Uterus (tissue), 4 donors: ENCODE measurements around the gene ASB8. TPM values are rescaled to one million over a fixed set of nuclear protein-coding genes. Genes with fewer than 3 reads are reported as not detected.

Source experiments
- DNase-seq, 2 donors: peaks; one replicate each; pipeline ENCODE4 v3.0.0-alpha.2; 2019 to 2020
- H3K27ac ChIP-seq, 2 donors: fragments of 200-600 bp; sonication (generic); 1 replicate in 1 of 2; 2 replicates in 1 of 2; pipeline ENCODE4 v1.5.1; 2016 to 2018
- H3K27me3 ChIP-seq, 2 donors: fragments of 200-600 bp; sonication (generic); one replicate each; pipeline ENCODE4 v1.5.1; 2018 to 2019; ENCODE audit warnings: control low read depth in 1 of 2
- H3K36me3 ChIP-seq, 2 donors: fragments of 200-600 bp; sonication (generic); one replicate each; pipeline ENCODE4 v1.5.1; 2019; ENCODE audit warnings: control low read depth in 1 of 2
- H3K4me1 ChIP-seq, 2 donors: fragments of 200-600 bp; sonication (generic); one replicate each; pipeline ENCODE4 v1.5.1; 2018 to 2019; ENCODE audit warnings: control low read depth in 1 of 2
- H3K4me3 ChIP-seq, 2 donors: fragments of 200-600 bp; sonication (generic); 1 replicate in 1 of 2; 2 replicates in 1 of 2; pipeline ENCODE4 v1.5.1; 2018 to 2019; ENCODE audit warnings: mild to moderate bottlenecking in 1 of 2
- H3K9me3 ChIP-seq, 2 donors: fragments of 200-600 bp; sonication (generic); one replicate each; pipeline ENCODE4 v1.5.1; 2019; ENCODE audit warnings: control low read depth in 1 of 2
- CTCF ChIP-seq, 4 experiments: fragments of 200-600 bp in 2 of 4; fragments of 450-650 bp in 2 of 4; sonication (generic) in 2 of 4; IDR thresholded peaks; one replicate each; pipeline ENCODE4 v1.5.1; 2016 to 2019; ENCODE audit warnings: antibody characterized with exemption in 4 of 4, mild to moderate bottlenecking in 2 of 4, moderate library complexity in 1 of 4
- POLR2A ChIP-seq, 2 donors: fragments of 450-650 bp; IDR thresholded peaks; one replicate each; pipeline ENCODE4 v1.6.1; 2016; ENCODE audit warnings: antibody characterized with exemption in 2 of 2, mild to moderate bottlenecking in 1 of 2, moderate library complexity in 1 of 2
- intact Hi-C: fragments of 100-400 bp; cut with DNase I; formaldehyde crosslinking; loops from one replicate; pipeline ENCODE4 v1.15.1; 2023; ENCODE audit warnings: low total_unique reads
- total RNA-seq, 4 donors: library from RNA; depleted of rRNA in 3 of 4; stranded (reverse); fragments of >200 nt in 3 of 4; gene quantifications; one replicate each; pipeline versions ENCODE4 v1.1.0 to v1.2.4, GENCODE V29; 2014 to 2023
- donor health status: DM: yes; HTN: yes; CAD: no.

Gene ASB8, protein sequence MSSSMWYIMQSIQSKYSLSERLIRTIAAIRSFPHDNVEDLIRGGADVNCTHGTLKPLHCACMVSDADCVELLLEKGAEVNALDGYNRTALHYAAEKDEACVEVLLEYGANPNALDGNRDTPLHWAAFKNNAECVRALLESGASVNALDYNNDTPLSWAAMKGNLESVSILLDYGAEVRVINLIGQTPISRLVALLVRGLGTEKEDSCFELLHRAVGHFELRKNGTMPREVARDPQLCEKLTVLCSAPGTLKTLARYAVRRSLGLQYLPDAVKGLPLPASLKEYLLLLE
- 10 to 100 TPM; 22.3 to 50.9 (median 32.5) TPM for total RNA-seq

DNA sequence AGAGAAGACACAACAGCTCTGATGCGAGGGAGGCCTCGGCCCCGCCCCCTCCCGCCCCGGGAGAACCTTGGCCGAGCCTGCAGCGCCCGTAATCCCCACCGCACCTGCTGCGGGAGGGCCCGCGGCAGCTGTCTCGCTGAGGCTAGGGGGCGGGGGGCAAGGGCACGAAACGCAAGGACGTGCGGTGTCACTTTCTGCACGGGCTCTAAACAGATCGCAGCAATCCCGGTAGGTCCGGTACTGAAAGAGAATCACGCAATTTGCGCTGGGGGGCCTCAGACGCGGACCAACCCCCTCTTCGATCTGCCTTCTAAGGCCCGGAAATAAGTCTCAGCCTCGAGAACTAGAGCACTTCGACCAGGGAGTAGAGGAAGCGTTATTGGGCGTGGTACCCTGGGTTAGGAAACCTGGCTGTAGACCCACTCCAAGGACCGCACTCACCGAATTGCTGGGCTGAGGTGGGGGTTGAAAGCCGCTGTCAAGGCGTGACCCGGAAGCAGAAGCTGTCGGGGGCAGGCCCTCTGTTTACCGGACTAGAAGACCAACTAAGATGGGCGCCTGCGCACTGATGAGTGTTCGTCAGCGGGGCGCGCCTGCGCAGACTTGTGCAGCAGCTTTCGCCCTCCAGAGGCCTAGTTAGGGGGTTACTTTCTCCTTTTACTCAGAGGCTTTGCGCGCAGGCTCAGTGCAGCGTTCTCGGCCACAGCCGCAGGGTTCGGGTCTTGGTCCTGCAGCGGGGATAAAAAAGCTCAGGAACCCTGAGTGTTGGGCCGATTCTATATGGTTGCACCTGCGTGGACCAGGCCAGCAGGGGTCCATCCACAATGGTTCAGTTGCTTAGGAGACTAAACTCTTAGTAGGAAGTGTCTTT lies at the start of gene ASB8:
Gene ASB8, minus strand, starts transcription at position 498 of the 871 bp plus-strand sequence. CDS start 4,019 bp downstream, outside the sequence.
- Histone ChIP-seq H3K27ac (peak within 1 kb of the TSS; percentile 85 to 90), H3K4me3 (peak within 1 kb of the TSS; percentile 75 to 84), H3K4me1 (no peaks in the 10 kb centered on the region), H3K27me3 (no peaks in the 10 kb centered on the region), H3K9me3 (no peaks in the 10 kb centered on the region), H3K36me3 (no peaks in the 10 kb centered on the region)
- DNase-seq: peak; percentile 99 to 100
- intact Hi-C loops: no loop called here
- TF ChIP-seq POLR2A (IDR thresholded peaks at IDR 0.05): peak; percentile 51 to 57
- peak; percentile 48 to 80 (median 64) for TF ChIP-seq CTCF (IDR thresholded peaks at IDR 0.05)

GRCh38 chr12:48203192-48203591 lies 45.9 kb upstream of the ASB8 start, which contains the start of gene OR10AD1:
OR10AD1 (minus strand) TSS chr12:48203292; CDS start chr12:48203292, 0 bp downstream.
- H3K27me3 ChIP-seq: no peaks in the 10 kb centered on the region
- no peak for DNase-seq
- H3K36me3 ChIP-seq: no peaks in the 10 kb centered on the region
- intact Hi-C loops: no loop called here
- no peak within 1 kb of the TSS for H3K4me3 ChIP-seq
- peaks cover 0 to 3% of the 10 kb centered on the region in 2 donors for H3K9me3 ChIP-seq
- H3K27ac ChIP-seq: peak within 1 kb of the TSS in 1 of 2 donors; percentile 36
- TF ChIP-seq POLR2A (IDR thresholded peaks at IDR 0.05): no peak
- no peak for TF ChIP-seq CTCF (IDR thresholded peaks at IDR 0.05)
- H3K4me1 ChIP-seq: peaks cover 0 to 10% of the 10 kb centered on the region in 2 donors

GRCh38 chr12:48202766-48203165 lies 45.5 kb upstream of the ASB8 start:
- Histone ChIP-seq H3K36me3 (no peaks in the 10 kb centered on the region), H3K4me1 (peaks cover 0 to 10% of the 10 kb centered on the region in 2 donors), H3K27ac (no peak overlapping the region), H3K4me3 (no peak overlapping the region), H3K9me3 (peaks cover 0 to 3% of the 10 kb centered on the region in 2 donors), H3K27me3 (no peaks in the 10 kb centered on the region)
- intact Hi-C loops: no loop called here
- DNase-seq: no peak
- TF ChIP-seq POLR2A (IDR thresholded peaks at IDR 0.05) (no peak), CTCF (IDR thresholded peaks at IDR 0.05) (no peak)

DNA sequence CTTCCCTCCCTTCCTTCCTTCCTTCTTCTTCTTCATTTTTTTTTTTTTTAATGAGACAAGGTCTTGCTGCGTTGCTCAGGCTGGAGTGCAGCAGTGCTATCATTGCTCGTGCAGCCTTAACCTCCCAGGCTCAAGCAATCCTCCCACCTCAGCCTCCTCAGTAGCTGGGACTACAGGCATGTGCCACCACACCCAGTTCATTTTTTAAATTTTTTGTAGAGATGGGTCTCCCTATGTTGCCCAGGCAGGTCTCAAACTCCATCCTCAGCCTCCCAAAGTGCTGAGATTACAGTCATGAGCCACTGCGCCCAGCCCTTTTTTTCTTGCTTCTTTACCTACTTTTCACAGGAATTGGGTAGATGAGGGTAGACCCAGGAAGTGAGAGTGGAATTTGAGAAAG lies 44.2 kb upstream of the ASB8 start:
- peak overlapping the region; percentile 96 to 99 for H3K27ac ChIP-seq
- TF ChIP-seq POLR2A (IDR thresholded peaks at IDR 0.05): no peak
- no peak for TF ChIP-seq CTCF (IDR thresholded peaks at IDR 0.05)
- intact Hi-C loops: no loop called here
- no peak overlapping the region for H3K4me3 ChIP-seq
- peaks cover 5 to 10% of the 10 kb centered on the region in 2 donors for H3K4me1 ChIP-seq
- no peaks in the 10 kb centered on the region for H3K9me3 ChIP-seq
- DNase-seq: no peak
- H3K27me3 ChIP-seq: no peaks in the 10 kb centered on the region
- H3K36me3 ChIP-seq: no peaks in the 10 kb centered on the region
